ENCODE measurements around the gene C1QA. TPM values are rescaled to one million over a fixed set of nuclear protein-coding genes. Genes with fewer than 3 reads are reported as not detected.
"Not testable (repeated sequence)": the region's sequence is repeated elsewhere in the genome, so short reads cannot be mapped to it uniquely, and the experiment has no call there.

Gene C1QA
- total RNA-seq, 1 donor from 2014 or later = 10.4 TPM

GRCh38 chr1:22673486-22674409 is 37.3 kb downstream of the C1QA start:
- ATAC-seq = peak; percentile 29

- ATAC-seq = no peak
Measured at GRCh38 chr1:22674410-22674749, 38.0 kb downstream of the C1QA start.

- not testable (repeated sequence) for ATAC-seq
Measured at GRCh38 chr1:22676151-22676550, 39.7 kb downstream of the C1QA start.

- no peak for ATAC-seq
Measured at GRCh38 chr1:22676916-22677583, 40.6 kb downstream of the C1QA start.

GRCh38 chr1:22677931-22678896 is 41.8 kb downstream of the C1QA start:
- no peak for ATAC-seq

GRCh38 chr1:22680726-22681125 is 44.3 kb downstream of the C1QA start:
- no peak for ATAC-seq

- ATAC-seq = no peak
Measured at GRCh38 chr1:22681556-22682276, 45.3 kb downstream of the C1QA start.

GRCh38 chr1:22683547-22683946 is 47.1 kb downstream of the C1QA start:
- no peak for ATAC-seq

GRCh38 chr1:22685591-22686059 is 49.2 kb downstream of the C1QA start:
- no peak for ATAC-seq

GRCh38 chr1:22687191-22687590 is 50.8 kb downstream of the C1QA start:
- no peak for ATAC-seq

- no peak for ATAC-seq
Measured at GRCh38 chr1:22688466-22688865, 52.0 kb downstream of the C1QA start.

Other genes starting within 250 kb of the C1QA start
- gene ZBTB40, start 184.8 kb upstream of the C1QA start, total RNA-seq = 6.4 TPM
- gene EPHA8, start 73.1 kb upstream of the C1QA start, total RNA-seq = 0.48 TPM
- gene C1QC, start 7.0 kb downstream of the C1QA start, total RNA-seq = 11.7 TPM
- gene C1QB, start 16.6 kb downstream of the C1QA start, total RNA-seq = 14.4 TPM
- gene EPHB2, start 74.2 kb downstream of the C1QA start, total RNA-seq = 2.2 TPM